ENCODE data around the gene AP3D1.

AP3D1 gene

GRCh38 chr19:2051773-2052704 lies 99.3 kb downstream of the AP3D1 start:
- peak overlapping the region; percentile 81 to 86 (median 82) for H3K4me3 Mint-ChIP-seq
- H3K27ac Mint-ChIP-seq, result peak overlapping the region; percentile 76 to 89 (median 78)
- TF ChIP-seq CTCF (IDR thresholded peaks at IDR 0.05; ENCODE audit: unreplicated experiment in 3 of 3), result no peak
- H3K9me3 Mint-ChIP-seq, result no peaks in the 10 kb centered on the region
- H3K27me3 Mint-ChIP-seq (ENCODE audit: low read depth), result no peaks in the 10 kb centered on the region
- H3K36me3 Mint-ChIP-seq (ENCODE audit: low read depth), result no peaks in the 10 kb centered on the region
- H3K4me1 Mint-ChIP-seq, result peaks cover 10% of the 10 kb centered on the region

- H3K4me3 Mint-ChIP-seq, result peak within 1 kb of the TSS; percentile 87 to 96 (median 93)
- H3K9me3 Mint-ChIP-seq, result no peaks in the 10 kb centered on the region
- H3K27me3 Mint-ChIP-seq (ENCODE audit: low read depth), result no peaks in the 10 kb centered on the region
- peak within 1 kb of the TSS; percentile 86 to 95 (median 88) for H3K27ac Mint-ChIP-seq
- peak in 2 of 3 experiments; percentile 20 to 55 for TF ChIP-seq CTCF (IDR thresholded peaks at IDR 0.05; ENCODE audit: unreplicated experiment in 3 of 3)
- H3K36me3 Mint-ChIP-seq (ENCODE audit: low read depth), result no peaks in the 10 kb centered on the region
- peaks cover 10% of the 10 kb centered on the region for H3K4me1 Mint-ChIP-seq
Measured at GRCh38 chr19:2050991-2051772, 100.2 kb downstream of the AP3D1 start, which contains the start of gene MKNK2. TSS of gene MKNK2 (minus strand) at chr19:2051244. CDS start at chr19:2050851, 393 bp downstream.

Data from nephron (organoid).